Activated CD4-positive, alpha-beta T cell treated with anti-CD3 and anti-CD28 coated beads, Interleukin-2, Interleukin-6, amounts not matched to agents 100 ng/mL and 50 ng/mL, durations not matched to agents 16 hours and 8 hours (primary cell): ENCODE results near the gene RAB43.
A peak's percentile ranks its signal among the peaks of the same experiment; 100 is the strongest.
"Not testable (repeated sequence)": the region's sequence is repeated elsewhere in the genome, so short reads cannot be mapped to it uniquely, and the experiment has no call there.

Experiments
- DNase-seq: peaks from one replicate; pipeline ENCODE4 v3.0.0-alpha.2; 2020

The RAB43 gene

DNA sequence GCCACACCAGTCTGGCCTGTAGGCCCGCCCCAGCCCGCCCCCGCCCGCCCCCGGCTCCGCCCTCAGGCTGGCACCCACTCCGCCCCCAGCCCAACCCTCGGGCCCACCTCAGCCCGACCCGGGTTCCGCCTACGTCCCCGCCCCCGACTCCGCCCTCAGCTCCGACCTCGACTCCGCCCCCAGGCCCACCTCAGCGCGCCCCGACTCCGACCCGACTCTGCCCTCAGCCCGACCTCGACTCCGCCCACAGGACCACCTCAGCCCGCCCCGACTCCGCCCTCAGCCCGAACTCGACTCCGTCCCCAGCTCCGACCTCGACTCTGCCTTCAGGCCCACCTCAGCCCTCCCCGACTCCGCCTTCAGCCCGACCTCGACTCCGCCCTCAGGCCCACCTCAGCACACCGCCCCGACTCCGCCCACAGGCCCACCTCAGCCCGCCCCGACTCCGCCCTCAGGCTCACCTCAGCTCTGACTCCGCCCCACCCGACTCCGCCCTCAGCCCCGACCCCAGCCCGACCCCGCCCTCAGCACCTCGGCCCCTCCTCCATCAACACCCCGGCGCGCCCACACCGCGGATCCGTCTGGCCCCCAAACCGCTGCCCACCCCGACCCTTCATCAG, at the start of gene RAB43:
RAB43 (minus strand) TSS at position 13 of the 620 bp plus-strand sequence. CDS start 315 bp downstream, outside the sequence.
- peak; percentile 91 for DNase-seq

DNA sequence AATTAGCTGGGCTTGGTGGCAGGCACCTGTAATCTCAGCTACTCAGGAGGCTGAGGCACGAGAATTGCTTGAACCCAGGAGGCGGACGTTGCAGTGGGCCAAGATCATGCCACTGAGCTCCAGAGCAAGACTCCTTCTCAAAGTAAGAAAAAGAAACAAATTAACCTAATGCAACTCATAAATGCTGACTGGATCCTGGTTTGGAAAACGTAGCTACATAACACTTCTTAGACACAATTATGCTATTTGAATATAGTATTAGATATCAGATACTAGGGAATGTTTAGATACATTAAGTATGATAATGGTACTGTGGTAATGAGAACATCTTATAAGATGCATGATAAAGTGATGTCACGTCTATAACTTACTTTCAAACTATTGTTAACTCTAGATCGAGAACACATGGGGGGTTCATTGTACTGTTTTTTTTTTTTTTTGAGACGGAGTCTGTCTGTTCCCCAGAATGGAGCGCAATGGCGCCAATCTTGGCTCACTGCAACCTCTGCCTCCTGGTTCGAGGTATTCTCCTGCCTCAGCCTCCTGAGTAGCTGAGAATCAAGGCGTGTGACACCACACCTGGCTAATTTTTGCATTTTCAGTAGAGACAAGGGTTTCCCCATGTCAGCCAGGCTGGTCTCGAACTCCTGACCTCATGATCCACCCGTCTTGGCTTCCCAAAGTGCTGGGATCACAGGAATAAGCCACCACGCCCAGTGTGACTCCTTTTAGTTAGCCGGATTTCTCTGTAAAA, 45.2 kb upstream of the RAB43 start:
- DNase-seq: no peak

DNA sequence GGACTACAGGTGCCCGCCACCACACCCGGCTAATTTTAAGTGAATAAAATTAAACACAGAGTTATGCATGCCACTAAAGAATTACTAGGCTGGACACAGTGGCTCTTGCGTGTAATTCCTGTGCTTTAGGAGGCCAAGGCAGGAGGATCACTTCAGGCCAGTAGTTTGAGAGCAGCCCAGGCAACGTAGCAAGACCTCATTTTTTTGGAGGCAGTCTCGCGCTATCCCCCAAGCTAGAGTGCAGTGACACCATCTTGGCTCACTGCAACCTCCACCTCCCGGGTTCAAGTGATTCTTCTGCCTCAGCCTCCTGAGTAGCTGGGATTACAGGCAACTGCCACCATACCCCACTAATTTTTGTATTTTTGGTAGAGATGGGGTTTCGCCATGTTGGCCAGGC, 44.0 kb upstream of the RAB43 start:
- DNase-seq: not testable (repeated sequence)

DNA sequence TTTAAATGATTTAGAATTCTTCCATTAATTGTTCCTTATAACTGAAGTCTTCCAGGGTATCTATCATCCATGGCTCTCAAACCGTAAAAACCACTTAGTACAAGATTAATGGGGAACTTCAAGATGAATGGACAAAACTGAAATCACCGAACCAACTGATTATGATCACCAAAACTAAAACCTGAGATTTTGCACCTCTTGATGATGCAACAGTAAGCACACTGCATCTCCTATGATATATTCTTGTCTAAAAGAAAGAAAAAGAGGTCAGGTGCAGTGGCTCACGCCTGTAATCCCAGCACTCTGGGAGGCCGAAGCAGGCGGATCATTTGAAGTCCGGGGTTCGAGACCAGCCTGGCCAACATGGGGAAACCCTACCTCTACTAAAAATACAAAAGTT, 42.9 kb upstream of the RAB43 start:
- no peak for DNase-seq

DNA sequence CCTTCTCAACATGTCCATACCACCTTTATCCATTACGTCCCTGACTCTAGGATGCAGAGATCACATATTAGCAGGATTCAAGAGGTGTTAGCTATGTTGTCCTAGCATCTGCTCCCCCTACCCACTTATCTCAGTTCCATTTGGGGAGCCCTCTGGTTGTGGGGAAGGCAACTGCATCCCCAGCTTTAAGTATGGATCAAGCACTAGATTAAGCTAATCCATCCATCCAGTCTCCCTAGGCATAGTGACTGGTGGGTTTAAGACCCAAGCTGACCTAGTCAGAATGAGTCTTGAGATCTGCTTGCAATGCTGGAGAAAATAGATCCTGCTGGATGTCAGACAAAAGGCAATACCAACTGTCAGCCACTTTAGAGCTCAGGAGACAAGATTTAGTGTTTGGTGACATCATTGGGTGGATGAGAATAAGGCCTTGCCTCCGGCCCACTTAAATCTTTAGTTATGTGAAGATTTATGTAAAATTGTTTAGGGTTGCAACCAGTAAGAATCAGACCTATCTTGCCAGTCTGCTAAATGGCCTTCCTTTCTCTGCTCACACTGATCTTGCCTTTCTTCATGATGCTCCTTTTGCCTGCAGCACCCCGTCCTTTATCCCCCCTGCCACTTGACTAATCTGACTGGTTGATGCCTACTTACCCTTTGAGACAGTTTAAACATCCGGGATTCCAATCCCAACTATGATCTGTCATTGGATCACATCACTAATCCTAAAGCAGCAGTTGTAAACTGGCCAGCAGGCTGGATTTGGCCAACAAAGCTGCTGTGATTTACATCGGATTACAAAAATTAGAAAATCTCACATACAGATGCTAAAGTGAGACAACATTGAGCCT, 41.4 kb upstream of the RAB43 start:
- DNase-seq: no peak

DNA sequence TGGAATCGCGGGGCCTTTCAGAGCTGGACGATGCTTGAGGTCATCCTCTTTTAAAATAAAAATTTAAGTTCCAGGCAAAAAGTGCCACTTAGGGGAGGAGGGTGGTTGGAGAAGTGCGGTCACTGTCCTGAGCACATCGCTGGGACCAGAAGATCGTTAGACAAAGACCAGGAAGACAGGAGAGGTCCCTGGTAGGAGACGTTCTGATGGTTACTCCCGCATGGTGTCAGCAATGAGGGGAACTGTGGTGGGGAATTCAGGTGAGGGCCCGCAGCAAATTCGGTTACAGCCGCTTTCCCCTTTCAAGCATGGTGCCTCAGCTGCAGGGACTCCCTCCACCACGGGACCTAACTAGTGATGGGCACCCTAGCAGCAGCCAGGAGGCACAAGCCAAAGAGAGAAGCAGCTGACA, 40.3 kb upstream of the RAB43 start:
- peak; percentile 49 for DNase-seq

DNA sequence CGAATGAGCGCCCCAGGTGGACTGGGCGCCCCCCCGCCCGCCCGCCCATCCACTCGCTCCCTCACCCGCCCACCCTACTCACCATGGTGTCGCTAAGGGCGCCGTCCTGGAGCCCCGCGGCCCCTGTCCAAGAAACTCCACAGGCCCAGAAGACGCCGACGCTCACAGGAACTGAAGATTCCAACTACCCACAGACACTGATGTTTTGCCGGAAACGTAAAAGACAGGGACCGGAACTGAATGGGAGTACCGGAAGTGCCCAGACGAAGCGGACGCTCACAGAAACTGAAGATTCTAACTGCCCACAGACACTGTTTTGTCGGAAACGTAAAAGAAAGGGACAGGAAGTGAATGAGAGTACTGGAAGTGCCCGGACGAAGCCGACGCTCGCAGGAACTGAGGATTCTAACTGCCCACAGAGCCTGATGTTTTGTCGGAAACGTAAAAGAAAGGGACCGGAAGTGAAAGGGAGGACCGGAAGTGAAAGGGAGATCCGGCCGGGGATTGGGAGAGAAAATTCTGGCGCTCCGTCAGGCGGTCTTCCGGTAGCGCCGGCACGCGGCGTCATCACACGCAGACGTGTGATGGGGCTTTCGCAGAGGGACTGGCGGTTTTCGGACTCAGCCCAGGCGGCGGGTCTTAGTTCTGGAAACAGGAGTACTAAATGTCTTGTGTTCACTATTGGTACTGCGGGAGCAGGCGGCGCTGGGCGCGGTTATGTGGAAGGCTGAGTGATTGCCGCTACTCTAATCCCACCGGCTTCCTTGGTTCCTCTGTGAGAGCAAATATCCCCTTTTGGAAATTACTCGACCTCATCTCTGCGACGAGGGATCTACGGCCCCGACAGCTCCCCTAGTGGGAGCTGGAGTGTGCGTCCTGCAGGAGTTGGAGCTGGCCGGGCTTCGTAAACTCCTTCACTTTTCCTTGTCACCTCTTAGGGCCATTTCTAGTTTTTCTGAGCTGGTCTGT, 39.6 kb upstream of the RAB43 start, which contains the start of gene ISY1:
ISY1 (minus strand) TSS at position 173 of the 969 bp plus-strand sequence; CDS start at position 85, 88 bp downstream.
- peak; percentile 95 for DNase-seq

DNA sequence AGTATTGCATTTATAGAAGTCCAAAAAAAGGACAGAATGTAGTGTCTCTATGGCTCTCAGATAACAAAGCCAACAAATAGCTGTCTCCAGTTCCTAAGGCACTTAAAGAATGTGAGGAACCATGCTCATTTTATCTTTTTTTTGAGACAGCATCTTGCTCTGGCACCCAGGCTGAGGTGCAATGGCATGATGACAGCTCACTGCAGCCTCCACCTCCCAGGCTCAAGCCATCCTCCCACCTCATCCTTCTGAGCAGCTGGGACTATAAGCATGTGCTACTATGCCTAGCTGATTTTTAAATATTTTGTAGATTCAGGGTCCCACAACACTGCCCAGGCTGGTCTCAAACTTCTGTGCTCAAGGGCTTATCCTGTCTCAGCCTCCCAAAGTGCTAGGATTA, 23.2 kb upstream of the RAB43 start:
- no peak for DNase-seq

DNA sequence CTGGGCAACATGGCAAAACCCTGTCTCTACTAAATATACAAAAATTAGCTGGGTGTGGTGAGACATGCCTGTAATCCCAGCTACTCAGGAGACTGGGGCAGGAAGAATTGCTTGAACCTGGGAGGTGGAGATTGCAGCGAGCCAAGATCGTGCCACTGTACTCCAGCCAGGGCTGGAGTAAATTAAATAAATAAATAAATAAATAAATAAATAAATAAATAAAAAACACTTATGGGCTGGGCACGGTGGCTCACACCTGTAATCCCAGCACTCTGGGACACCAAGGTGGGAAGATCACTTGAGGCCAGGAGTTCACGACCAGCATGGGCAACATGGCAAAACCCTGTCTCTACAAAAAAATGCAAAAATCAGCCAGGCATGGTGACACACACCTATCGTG, 19.4 kb upstream of the RAB43 start:
- DNase-seq: not testable (repeated sequence)

DNA sequence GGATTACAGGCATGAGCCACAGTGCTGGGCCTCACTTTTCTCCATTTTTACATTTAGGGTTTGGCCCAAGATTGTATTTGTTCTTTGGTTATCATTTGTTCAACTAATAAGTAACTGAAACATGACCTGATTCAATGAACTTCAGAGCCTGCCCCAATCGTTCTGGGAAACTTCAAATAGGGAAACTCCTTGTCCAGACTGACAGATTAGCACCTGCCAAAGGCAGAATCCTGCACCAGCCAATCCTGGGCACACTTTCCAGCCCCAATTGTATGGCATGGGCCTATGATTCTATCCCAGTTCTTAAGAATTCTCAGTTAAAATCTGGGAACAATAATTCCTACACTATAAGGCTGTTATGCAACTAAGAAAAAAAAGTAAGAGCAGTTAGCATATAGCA, 18.3 kb upstream of the RAB43 start:
- DNase-seq: no peak

DNA sequence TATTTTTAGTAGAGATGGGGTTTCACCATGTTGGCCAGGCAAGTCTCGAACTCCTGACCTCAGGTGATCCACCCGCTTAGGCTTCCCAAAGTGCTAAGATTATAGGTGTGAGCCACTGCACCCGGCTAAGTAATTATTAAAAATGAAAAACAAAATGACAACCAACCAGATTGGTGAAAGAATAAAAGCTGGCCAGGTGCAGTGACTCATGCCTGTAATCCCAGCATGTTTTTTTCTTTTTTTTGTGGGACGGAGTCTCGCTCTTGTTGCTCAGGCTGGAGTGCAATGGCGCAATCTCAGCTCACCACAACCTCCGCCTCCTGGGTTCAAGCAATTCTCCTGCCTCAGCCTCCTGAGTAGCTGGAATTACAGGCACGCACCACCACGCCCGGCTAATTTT, 14.7 kb upstream of the RAB43 start:
- DNase-seq: not testable (repeated sequence)

DNA sequence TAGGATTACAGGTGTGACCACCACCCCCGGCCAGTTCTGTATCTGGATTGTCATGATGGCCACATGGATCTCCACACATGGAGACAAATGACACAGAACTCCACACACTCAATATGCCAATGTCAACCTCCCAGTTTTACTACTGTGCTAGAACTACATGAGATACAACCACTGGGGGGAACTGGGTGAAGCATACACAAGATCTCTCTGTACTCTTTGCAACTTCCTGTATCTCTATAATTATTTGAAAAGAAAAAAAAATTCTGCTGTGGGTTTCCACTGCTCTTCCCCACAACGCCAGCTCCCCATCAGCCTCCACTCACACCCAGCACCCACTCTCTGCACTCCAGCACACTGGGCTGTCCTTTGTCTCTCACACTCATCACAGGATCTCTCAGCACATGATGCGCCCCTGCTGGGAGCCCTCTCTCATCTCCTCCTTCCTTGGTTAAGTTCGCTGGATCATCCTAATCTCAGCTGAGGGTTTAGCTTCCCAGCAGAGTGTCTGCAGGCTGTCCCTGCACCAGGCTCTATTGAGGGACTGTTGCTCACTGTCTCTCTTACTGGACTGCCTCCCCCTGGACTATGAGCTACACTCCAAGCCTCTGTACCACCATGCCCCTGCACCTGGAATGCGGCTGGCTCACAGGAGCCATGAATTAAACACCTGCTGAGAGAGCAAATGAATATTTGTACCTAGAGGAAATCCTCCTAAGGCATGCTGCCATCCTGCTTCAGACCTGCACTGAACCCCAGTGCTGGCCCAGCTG, 10.7 kb upstream of the RAB43 start:
- DNase-seq: no peak

DNA sequence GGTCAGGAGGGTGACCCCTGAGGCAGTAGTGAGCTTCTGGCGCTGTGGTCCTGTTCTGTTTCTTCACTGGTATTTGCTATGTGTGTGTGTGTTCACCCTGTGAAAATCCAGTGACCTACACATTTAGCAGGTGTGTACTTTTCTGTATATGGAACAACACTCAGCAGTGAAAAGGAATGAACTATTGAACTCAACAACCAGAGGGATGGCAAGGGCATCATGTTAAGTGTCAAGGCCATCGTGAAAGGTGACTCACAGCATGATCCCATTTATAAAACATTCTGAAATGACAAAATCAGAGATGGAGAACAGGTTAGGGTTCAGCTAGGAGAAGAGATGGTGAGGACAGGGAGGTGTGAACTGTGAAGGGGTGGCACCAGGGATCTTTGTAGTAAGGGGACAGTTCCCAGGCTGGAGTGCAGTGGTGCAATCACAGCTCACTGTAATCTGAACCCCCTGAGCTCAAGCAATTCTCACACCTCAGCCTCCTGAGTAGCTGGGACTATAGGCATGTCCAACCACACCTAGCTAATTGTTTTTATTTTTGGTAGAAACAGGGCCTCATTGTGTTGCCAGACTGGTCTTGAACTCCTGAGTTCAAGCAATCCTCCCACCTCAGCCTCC, 10.0 kb upstream of the RAB43 start:
- no peak for DNase-seq

DNA sequence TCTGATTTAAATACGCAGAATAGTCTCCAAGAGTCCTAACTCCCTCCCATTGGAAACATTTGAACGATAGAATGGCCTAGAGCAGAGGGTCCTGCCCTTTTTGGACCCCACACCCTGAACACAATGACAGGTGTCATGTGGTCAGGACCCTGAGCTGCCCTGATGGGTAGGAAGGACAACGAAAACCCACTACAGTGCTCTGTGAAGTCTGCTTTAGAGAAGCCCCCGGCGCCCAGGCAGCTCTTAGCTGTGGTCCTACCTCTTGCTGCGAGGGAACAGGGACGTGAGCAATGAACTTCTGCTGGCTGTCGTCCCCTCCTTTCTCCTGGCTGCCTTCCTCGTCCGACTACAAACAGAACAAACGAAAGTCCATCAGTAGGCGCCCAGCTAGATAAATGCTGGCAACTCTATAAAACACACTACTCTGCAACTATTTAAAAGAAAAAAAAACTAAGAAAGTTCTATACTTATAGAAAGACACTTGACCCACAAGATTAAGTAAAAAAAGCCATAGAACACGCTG, 8.7 kb upstream of the RAB43 start:
- DNase-seq: no peak

DNA sequence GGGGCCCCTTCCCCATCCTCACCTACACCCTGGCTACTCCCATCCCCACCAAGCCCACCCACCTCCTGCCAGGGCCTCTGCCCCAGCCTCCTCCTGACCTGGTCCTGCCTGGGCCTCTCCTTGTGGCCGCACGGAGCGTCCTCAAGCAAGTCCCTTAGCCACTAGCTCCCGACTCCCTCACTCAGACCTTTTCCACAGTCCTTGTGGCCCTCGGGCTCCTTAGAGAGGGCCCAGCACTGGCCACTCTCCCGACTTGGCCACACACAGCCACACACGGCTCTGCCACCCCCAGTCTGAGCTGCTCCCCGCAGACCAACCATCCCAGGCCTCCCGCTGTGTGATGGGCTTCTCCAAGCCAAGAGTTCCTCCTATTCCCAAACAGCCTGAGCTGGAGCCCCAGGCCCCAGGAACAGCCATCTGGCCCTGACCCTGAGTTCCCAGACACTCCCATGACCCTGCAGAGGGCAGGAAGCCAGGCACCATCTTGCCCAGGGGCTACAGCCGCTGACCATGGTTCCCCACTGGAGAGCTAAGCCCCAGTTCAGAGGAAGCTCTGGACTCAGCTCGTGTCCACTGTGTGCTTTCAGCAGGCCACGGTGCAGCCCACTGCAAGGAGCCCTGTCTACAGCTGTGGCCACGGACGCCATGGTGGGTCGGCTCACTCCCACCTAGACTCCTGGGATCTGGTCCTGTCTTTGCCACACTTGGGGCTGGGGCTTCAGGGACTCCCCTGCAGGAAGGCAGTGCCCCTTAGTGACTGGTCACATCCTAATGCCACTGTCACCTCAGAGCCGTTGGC, 7.0 kb upstream of the RAB43 start:
- DNase-seq: no peak

DNA sequence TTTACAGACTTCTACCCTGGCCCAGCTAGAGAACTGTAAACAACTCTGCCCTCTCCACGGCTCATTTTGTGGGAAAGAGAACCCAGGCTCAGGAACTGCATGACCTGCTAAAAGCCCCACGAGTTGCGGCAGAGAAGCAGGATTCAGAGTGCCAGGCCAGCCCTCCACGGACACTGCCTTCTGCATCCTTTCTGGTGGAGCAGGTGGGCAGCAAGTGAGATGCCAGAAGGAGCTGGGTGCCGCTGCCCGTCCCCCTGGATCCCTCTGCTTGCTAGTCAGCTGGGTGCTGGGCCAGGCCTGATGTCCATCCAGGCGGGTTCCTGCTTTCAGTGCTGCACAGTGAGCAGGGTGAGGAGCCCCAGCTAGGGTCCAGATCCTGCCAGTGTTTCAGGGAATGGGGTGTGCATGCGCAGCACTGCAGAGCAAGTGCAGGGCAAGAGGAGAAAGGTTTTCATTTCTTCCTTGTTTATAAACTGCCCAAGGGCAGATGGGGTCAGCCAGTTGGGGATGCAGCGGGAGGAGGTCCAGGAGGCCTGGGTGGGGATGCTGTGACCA, 5.2 kb upstream of the RAB43 start:
- no peak for DNase-seq

DNA sequence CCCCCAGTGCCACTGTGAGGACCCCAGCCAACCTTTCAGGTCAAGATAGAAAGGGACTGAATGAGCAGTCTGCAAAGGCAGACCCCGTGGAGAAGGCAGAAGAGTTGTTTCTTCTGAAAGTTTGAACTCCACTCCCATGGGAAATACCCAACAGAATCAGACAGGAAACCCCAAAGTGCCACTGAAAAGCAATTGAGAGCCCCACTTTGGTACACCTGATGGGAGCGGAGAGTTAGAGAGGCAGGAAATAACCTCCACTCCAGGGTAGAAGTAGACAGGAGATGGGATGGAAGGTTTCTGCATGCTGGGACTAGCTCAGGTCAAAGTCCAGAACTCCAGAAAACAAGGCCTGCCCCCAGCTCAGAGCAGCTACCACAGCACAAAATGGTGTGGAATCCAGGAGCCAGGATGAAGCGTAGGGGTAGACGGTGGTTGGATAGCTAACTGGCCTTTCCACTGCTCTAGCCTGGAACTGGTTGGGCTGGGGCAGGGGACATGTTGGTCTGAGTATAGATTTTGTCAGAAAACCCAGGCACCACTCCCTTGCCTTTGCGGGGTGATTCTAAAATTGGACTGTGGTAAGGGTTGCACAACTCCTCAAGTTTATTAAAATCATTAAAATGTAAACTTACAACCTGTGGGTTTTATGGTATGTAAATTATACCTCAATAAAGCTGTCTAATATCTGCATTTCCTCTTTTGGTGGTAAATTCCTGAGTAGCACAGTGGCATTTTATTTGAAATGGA, 1.9 kb upstream of the RAB43 start:
- DNase-seq: no peak

DNA sequence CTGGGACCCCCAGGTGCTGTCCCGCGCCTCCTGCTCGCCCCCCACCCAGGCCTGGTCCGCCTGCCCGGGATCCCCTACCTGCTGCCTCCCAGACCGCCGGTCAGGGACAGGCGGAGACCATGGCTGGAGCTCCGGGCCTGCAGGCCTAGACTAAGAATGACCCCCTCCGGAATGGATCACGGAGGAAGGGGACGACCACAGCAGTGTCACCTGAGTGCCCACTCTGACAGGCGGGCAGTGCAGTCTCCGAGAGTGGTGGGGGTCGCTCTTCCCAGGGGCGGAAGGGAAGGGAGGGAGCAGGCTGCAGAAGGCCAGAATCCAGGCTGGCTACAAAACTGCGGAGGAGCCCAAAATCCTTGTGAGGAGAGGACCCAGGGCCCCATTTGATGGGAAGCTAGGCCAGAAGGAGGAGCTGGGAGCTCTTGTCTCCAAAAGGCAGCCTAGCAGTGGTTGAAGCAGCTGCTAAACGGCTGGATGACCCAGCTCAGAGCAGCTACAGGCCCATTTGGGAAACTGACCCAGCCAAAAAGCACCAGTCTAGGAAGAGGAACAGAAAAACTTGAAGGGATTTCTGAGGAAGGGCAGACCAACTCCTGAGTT, 908 bp upstream of the RAB43 start:
- no peak for DNase-seq
